BJ (cell line): ENCODE measurements around the gene RBM38. TPM values are rescaled to one million over a fixed set of nuclear protein-coding genes. Genes with fewer than 3 reads are reported as not detected.

Experiments
- CTCF ChIA-PET: fragments of 350-600 bp; formaldehyde crosslinking; extraction: SDS; loops from one replicate; lab custom pipeline; 2021; ENCODE audit warnings: antibody characterized with exemption, inconsistent platforms; lab: Yijun Ruan, JAX
- POLR2A ChIA-PET: fragments of 300-600 bp; sonication (Branson Sonifier 250); formaldehyde crosslinking; extraction: SDS; loops from one replicate; lab custom pipeline; 2021; ENCODE audit warnings: antibody characterized with exemption; lab: Charles Lee
- DNase-seq: peaks from one replicate; pipeline ENCODE4 v3.0.0-alpha.2; 2011; ENCODE audit warnings: low read depth
- H3K27me3 ChIP-seq: 2 replicates; pipeline ENCODE4 v1.6.0; 2011; ENCODE audit warnings: low read length; ENCODE audit not compliant: control insufficient read depth, insufficient read depth
- H3K36me3 ChIP-seq: 2 replicates; pipeline ENCODE4 v1.5.1; 2011; ENCODE audit warnings: low read length; ENCODE audit not compliant: control insufficient read depth, insufficient read depth
- H3K4me3 ChIP-seq: 2 replicates; pipeline ENCODE4 v1.5.1; 2011; ENCODE audit warnings: low read depth, mild to moderate bottlenecking, control low read depth, low read length
- polyA plus RNA-seq: library from polyadenylated mRNA; depleted of rRNA; stranded (reverse); fragments of >200 nt; gene quantifications from 2 replicates; pipeline ENCODE4 v1.2.3, GENCODE V29; 2011
- TF ChIP-seq, protein P1 (sequence below): IDR thresholded peaks from 2 replicates; pipeline ENCODE4 v1.5.1; 2011; ENCODE audit warnings: low read depth, mild to moderate bottlenecking, control low read depth, inconsistent platforms, low read length, moderate library complexity; ENCODE audit not compliant: insufficient read depth

Gene RBM38
- polyA plus RNA-seq, 1 experiment: 5.2 TPM

DNA sequence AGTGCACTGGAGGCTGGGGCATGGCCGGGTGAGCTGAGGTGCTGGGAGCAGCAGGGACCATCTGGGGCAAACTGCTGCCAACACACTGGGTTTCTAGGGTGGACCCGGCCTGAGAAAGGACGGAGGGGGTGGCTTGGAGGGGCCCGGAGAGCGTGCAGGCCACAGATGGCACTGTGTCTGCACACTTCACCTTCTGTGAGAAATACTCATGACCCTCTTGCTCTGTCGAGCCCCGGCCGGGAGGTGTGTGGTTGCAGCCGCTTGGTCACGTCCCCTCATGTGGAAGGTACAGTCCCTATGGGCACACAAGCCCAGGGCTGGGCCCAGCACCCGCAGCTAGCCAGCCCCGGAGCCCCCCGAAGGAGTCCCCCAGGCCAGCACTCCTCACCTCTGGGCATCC is 59.7 kb downstream of the RBM38 start:
- no peak for DNase-seq
- CTCF ChIA-PET: no interaction called here

DNA sequence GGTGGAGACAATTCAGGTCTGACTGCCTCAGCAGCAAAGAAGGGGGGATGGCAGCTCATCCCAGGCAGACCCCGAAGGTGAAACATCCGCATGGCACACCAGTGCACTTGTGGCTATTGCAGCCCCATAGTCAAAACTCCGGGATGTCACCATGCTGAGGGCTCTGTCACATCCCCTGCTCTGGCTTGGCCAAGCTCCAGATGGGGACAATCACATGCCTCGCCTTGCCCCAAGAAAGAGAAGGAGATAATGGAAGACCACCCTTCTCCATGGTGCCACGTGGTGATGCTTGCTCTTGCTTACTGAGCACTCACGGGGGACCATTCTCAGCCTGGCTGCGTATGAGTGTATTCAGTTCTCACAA is 60.2 kb downstream of the RBM38 start:
- Histone ChIP-seq H3K4me3 (no peak overlapping the region), H3K27me3 (peaks cover 12% of the 10 kb centered on the region), H3K36me3 (no peaks in the 10 kb centered on the region)
- POLR2A ChIA-PET: no interaction called here
- DNase-seq: no peak
- CTCF ChIA-PET: no interaction called here
- TF ChIP-seq, protein P1, sequence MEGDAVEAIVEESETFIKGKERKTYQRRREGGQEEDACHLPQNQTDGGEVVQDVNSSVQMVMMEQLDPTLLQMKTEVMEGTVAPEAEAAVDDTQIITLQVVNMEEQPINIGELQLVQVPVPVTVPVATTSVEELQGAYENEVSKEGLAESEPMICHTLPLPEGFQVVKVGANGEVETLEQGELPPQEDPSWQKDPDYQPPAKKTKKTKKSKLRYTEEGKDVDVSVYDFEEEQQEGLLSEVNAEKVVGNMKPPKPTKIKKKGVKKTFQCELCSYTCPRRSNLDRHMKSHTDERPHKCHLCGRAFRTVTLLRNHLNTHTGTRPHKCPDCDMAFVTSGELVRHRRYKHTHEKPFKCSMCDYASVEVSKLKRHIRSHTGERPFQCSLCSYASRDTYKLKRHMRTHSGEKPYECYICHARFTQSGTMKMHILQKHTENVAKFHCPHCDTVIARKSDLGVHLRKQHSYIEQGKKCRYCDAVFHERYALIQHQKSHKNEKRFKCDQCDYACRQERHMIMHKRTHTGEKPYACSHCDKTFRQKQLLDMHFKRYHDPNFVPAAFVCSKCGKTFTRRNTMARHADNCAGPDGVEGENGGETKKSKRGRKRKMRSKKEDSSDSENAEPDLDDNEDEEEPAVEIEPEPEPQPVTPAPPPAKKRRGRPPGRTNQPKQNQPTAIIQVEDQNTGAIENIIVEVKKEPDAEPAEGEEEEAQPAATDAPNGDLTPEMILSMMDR: no peak

More for the DNA sequence above, 59.7 kb downstream of the RBM38 start:
- TF ChIP-seq, protein P1: no peak
- H3K4me3 ChIP-seq: no peak overlapping the region
- H3K27me3 ChIP-seq: peaks cover 12% of the 10 kb centered on the region
- no peaks in the 10 kb centered on the region for H3K36me3 ChIP-seq
- POLR2A ChIA-PET: no interaction called here

DNA sequence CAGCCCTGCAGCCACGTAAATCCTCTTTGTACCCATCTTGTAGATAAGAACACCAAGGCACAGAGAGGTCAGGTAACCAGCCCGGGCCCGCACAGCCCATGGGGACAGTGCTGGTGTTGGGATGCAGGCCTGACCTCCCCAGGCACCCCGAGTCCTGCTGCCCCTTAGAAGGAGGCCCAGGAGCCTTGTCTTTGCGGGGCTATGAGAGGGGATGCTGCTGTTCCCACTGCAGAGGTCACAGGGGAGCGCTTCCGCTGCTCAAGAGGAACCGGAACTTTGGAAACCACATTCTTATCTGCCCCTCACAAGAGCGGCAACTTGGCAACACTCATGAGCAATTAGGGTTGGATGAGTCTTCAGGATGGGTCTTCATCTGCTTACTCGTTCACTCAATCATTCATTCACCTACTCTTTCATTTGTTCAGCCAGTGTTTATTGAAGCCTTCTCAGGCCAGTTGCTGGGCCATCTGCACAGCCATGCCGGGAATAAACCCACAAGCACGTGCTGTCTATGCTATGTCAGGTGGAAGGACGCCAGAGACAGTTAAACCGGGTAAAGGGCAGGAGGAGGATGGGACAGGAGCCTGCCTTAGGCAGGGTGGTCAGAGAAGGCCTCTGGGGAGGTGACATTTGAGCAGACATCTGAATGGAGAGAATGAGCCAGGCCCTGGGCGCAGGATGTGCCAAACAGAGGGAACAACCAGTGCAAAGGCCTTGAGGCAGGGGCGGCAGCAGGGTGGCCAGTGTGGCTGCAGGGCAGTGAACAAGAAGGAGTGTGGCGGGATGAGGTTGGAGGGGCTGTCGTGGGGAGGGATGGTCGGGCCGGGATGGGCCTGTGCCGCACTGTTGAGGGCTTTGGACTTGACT is 60.8 kb downstream of the RBM38 start:
- DNase-seq: no peak

DNA sequence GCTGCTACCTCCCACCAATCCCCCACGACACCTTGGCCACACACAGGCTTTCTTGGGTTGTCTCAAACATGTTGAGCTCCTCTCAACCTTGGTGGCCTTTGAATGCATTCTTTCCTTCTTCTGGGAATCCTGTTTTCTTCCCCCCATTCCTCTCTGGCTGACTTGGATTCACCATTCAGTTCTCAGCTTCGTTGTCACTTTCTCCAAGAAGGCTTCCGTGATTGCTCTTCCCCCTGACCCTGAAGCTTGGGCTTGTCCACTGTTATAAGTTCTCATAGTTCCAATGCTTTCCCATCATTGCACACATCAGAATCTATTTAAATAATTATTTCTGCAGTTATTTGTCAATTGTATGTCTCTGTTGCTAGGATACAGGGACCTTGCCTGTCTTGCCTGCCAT is 64.2 kb downstream of the RBM38 start:
- H3K36me3 ChIP-seq: no peaks in the 10 kb centered on the region
- CTCF ChIA-PET: no interaction called here
- H3K4me3 ChIP-seq: no peak overlapping the region
- POLR2A ChIA-PET: no interaction called here
- H3K27me3 ChIP-seq: peaks cover 9% of the 10 kb centered on the region
- no peak for DNase-seq
- TF ChIP-seq, protein P1: no peak

More for the DNA sequence above, 60.8 kb downstream of the RBM38 start:
- ChIA-PET POLR2A (no interaction called here), CTCF (no interaction called here)
- Histone ChIP-seq H3K36me3 (no peaks in the 10 kb centered on the region), H3K4me3 (no peak overlapping the region), H3K27me3 (peaks cover 15% of the 10 kb centered on the region)
- TF ChIP-seq, protein P1: no peak

DNA sequence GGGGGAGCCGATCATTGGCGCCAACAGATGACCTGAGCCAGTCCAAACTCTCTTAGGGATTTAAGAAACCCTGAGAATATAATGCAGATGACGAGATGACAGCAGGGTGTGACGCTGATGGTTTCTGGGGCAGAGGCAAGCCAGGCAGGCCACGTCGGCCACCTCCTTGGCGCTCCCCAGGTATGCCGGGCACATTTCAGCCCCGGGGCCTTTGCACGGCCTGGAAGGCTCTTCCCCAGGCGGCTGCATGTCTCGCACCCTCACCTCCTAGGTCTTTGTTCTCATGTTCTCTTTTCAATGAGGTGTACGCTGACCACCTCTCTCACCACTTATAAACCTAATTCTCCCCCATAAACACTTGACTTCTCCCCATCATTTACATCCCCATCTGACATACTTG is 64.9 kb downstream of the RBM38 start:
- Histone ChIP-seq H3K4me3 (no peak overlapping the region), H3K36me3 (no peaks in the 10 kb centered on the region), H3K27me3 (peaks cover 6% of the 10 kb centered on the region; the same call in 1 of the 2 replicates)
- ChIA-PET CTCF (no interaction called here), POLR2A (no interaction called here)
- no peak for DNase-seq
- TF ChIP-seq, protein P1: no peak
